HG03571 (cell line): ENCODE results near the gene ADGRV1.
A peak's percentile ranks its signal among the peaks of the same experiment; 100 is the strongest.

ENCODE experiments used
- ATAC-seq: cut with Tn5 transposase; IDR thresholded peaks from one replicate; pipeline ENCODE4 v1.9.1; 2021; ENCODE audit not compliant: unreplicated experiment

ADGRV1 gene, protein sequence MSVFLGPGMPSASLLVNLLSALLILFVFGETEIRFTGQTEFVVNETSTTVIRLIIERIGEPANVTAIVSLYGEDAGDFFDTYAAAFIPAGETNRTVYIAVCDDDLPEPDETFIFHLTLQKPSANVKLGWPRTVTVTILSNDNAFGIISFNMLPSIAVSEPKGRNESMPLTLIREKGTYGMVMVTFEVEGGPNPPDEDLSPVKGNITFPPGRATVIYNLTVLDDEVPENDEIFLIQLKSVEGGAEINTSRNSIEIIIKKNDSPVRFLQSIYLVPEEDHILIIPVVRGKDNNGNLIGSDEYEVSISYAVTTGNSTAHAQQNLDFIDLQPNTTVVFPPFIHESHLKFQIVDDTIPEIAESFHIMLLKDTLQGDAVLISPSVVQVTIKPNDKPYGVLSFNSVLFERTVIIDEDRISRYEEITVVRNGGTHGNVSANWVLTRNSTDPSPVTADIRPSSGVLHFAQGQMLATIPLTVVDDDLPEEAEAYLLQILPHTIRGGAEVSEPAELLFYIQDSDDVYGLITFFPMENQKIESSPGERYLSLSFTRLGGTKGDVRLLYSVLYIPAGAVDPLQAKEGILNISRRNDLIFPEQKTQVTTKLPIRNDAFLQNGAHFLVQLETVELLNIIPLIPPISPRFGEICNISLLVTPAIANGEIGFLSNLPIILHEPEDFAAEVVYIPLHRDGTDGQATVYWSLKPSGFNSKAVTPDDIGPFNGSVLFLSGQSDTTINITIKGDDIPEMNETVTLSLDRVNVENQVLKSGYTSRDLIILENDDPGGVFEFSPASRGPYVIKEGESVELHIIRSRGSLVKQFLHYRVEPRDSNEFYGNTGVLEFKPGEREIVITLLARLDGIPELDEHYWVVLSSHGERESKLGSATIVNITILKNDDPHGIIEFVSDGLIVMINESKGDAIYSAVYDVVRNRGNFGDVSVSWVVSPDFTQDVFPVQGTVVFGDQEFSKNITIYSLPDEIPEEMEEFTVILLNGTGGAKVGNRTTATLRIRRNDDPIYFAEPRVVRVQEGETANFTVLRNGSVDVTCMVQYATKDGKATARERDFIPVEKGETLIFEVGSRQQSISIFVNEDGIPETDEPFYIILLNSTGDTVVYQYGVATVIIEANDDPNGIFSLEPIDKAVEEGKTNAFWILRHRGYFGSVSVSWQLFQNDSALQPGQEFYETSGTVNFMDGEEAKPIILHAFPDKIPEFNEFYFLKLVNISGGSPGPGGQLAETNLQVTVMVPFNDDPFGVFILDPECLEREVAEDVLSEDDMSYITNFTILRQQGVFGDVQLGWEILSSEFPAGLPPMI (N-terminal part only)

GRCh38 chr5:90558344-90559192, at the start of gene ADGRV1:
TSS of gene ADGRV1 (plus strand) at chr5:90558797. CDS start at chr5:90558896, 99 bp downstream.
- no peak for ATAC-seq

DNA sequence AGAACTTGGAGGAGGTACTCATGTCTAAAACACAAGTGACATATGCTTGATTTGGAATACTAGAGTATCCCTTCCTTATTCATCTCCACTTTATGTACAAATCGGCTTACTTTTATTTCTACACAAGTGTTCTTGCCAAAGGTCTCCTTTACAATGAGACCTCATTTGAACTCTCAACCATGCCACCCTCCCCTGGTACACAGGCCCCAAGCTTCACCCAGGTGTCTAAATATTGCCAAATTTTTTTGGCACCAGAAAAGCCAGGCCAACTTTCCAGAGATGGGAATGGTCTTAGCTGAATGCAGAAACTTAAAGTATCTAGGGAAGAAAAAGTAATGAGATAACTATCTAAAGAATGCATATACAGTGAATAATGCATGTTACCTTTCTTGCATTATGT, 48.2 kb upstream of the ADGRV1 start:
- no peak for ATAC-seq

DNA sequence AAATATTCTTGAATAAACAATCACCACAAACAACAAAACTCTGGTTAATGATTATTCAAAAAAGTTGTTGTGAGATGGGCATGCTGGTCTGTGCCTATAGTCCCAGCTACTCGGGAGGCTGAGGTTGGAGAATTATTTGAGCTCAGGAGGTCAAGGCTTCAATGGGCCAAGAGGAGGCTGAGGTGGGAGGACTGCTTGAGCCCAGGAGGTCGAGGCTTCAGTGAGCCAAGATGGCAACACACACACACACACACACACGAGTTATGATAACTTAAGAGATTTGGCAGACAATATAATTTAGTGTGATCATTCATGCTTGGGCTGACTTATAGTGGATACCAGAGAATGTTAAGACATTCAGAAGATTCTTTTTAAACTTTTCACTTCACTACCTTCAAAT, 44.1 kb upstream of the ADGRV1 start:
- no peak for ATAC-seq

DNA sequence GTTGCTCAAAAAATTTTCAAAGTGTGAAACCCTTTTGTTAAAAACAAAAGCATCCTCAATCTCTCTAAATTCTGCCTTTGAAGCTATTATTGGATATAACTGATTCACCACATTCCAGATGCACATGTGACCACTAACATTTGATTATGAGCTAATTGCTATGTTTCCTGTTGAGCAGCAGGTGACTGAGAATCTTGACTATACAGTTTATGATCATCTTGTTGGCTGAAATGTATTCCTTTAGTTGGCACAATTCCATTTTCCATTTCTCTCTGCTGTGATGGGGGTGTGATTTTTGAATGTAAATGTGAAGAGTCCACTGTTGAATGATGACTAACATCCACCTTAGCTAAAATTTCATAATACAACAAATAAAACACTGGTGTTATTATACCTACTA, 39.9 kb upstream of the ADGRV1 start:
- no peak for ATAC-seq

GRCh38 chr5:90519081-90519480, 39.5 kb upstream of the ADGRV1 start:
- no peak for ATAC-seq

DNA sequence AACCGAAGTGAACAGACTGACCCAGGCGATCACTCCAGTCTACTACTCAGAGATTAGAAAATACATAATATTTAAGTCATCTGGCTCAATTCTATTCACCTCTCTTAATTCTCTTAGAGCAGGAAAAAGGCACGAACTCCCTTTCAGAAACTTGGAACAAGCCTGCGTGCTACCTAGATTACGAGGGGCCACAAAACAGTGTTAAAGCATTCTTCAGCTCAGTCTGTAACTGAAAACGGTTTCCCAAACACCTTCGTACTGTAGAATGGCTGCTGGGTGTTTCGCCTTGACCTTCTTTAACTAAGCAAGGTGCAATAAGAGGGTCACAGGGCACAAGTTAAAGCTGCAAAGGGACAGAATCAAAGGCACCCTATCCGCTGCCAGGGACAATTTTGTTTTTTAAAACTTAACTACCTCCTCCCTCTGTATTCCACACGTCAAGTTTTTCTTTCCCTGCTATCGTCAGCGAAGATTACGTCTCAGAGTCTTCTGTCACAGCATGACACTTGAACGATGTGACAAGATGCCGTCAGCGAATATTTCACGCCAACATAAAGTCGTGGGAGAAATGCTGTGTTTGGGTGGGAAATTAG, 29.9 kb upstream of the ADGRV1 start:
- ATAC-seq, result peak; percentile 2

GRCh38 chr5:90529194-90529938, 29.2 kb upstream of the ADGRV1 start, which contains the start of gene LYSMD3:
TSS of gene LYSMD3 (minus strand) at chr5:90529584. CDS start at chr5:90525289, 4,295 bp downstream.
- peak; percentile 91 for ATAC-seq

GRCh38 chr5:90529939-90530677, 28.5 kb upstream of the ADGRV1 start:
- ATAC-seq, result peak; percentile 44

GRCh38 chr5:90530736-90531487, 27.7 kb upstream of the ADGRV1 start:
- ATAC-seq, result no peak

DNA sequence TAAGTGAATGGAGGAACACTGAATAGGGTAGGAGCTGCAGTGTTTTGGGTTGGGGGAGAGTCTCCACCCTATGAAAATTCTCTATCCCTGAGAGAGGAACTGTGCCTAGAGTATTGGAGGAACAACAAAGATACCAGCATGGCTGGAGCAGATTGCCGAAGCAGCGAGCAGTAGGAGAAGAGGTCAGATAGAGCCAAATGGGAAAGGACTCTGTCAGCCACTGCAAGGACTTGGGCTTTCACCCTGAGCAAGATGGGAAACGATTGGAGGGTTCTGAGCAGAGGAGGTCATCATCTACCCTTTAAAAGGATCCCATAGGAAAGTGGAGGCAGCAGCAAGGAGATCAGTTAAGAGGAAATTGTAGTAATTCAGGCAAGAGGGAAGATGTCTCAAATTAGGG, 24.8 kb upstream of the ADGRV1 start:
- ATAC-seq, result no peak

- no peak for ATAC-seq
These were observed 23.7 kb upstream of the ADGRV1 start for GRCh38 chr5:90534922-90535321.

DNA sequence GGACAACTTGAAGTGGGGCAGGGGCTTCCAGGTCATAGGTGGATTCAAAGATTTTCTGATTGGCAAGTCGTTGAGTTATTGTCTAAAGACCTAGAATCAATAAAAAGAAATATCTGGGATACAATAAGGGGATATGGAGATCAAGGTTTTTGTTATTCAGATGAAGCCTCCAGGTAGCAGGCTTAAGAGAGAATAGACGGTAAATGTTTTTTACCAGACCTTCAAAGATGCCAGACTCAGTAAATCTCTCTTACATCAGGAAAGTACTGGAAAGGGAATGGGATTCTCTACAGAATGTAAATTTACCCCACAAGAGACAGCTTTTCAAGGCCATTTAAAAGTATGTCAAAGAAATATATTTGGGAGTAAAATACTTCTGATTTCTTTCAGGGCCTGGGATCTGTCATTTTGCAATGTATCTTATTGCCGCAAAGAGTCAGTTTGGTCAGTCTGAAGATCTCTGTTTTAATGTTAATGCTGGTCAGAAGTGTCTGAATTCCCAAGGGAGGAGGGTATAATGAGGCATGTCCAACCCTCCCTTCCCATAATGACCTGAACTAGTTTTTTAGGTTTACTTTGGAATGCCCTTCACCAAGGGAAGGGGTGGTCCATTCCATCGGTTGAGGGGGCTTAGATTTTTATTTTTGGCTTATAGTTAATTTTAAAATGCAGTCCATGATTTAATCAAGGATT, 15.6 kb upstream of the ADGRV1 start:
- ATAC-seq, result no peak

GRCh38 chr5:90545511-90545910, 13.1 kb upstream of the ADGRV1 start:
- no peak for ATAC-seq

DNA sequence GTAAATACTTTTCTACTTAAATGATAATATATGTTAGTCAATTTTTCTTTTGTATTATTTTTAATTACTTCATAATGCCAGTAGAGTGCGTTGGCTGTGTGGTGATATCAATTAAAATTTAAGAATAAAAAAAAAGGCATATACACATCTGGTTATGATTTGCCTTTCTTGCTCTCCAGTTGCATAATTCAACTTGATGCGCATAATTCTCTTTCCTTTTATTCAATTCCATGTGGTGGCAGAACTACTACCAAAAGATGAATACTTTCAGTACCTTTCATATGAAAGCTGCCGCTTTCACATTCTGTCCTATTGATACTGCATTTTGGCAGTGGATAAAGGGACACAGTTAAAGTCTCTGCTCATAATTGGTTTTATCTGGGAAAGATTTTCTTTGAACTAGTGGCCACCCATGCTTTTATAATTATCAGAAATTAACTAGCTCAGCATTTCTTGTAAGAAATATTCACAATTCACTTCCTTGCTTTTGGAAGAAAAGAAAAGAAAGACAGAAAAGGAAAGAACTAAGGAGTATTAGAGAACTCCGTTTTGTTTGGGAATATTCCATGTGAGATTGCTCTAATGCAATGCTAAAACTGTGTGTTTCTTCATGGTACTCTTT, 12.3 kb upstream of the ADGRV1 start:
- ATAC-seq, result no peak

- no peak for ATAC-seq
These were observed 11.5 kb upstream of the ADGRV1 start for GRCh38 chr5:90547072-90547536.

DNA sequence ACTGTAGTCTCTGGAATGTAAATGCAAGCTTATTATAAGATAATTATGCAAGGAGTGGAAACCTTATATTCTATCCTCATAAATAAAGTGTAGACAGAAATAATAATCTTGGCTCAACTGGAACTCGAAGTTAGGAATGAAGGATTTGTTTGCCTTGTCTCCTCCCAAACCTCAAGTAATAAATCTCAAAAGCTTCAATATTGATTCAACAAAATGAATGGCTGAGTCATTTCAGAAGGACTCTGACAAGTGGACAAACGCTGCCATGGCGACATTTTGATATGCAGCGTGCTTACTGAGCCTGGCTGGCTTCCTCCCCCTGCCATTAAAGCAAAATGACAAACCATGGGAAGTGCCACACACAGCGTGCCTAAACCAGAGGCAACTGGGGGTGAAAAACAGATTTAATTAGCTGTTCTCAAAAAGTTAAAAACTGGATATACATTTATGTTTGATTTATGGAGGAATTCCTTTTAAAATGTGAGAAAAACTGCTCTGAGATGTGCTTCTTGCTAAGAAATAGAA, 10.5 kb upstream of the ADGRV1 start:
- ATAC-seq, result no peak
